Ramos (cell line): ENCODE results near the gene HIVEP2.

ENCODE experiments used
- in situ Hi-C: fragments of 300-500 bp; cut with MboI; formaldehyde crosslinking; loops from one replicate; pipeline ENCODE4 v1.14.3; 2022; ENCODE audit warnings: low sequenced_read_pairs; ENCODE audit not compliant: unreplicated experiment

The HIVEP2 gene

GRCh38 chr6:142721215-142721920 lies 223.6 kb downstream of the HIVEP2 start:
- in situ Hi-C loops: no loop called here

GRCh38 chr6:142718667-142719191 lies 226.2 kb downstream of the HIVEP2 start:
- in situ Hi-C loops: no loop called here

GRCh38 chr6:142716097-142716496 lies 228.9 kb downstream of the HIVEP2 start:
- in situ Hi-C loops: no loop called here

GRCh38 chr6:142714951-142715785 lies 229.8 kb downstream of the HIVEP2 start:
- in situ Hi-C loops: no loop called here

- in situ Hi-C loops: no loop called here
Observed at GRCh38 chr6:142713959-142714358, 231.0 kb downstream of the HIVEP2 start.

GRCh38 chr6:142712231-142712630 lies 232.7 kb downstream of the HIVEP2 start:
- in situ Hi-C loops: no loop called here

GRCh38 chr6:142708651-142709050 lies 236.3 kb downstream of the HIVEP2 start:
- in situ Hi-C loops: no loop called here

- in situ Hi-C loops: no loop called here
Observed at GRCh38 chr6:142707255-142707654, 237.7 kb downstream of the HIVEP2 start.

- in situ Hi-C loops: no loop called here
Observed at GRCh38 chr6:142706210-142706609, 238.8 kb downstream of the HIVEP2 start.

- in situ Hi-C loops: no loop called here
Observed at GRCh38 chr6:142705054-142705453, 239.9 kb downstream of the HIVEP2 start.

GRCh38 chr6:142702501-142703460 lies 242.2 kb downstream of the HIVEP2 start:
- in situ Hi-C loops: no loop called here
